CD14-positive monocyte (primary cell): ENCODE data around the gene HDAC8. TPM values are rescaled to one million over a fixed set of nuclear protein-coding genes. Genes with fewer than 3 reads are reported as not detected.

Experiments
- DNase-seq, 3 donors: peaks; one replicate each; pipeline ENCODE4 v3.0.0-alpha.2; 2011 to 2022
- H2AFZ ChIP-seq: 2 replicates; pipeline ENCODE4 v1.6.0; 2012; ENCODE audit warnings: mild to moderate bottlenecking, low read depth, low read length, inconsistent platforms; ENCODE audit not compliant: insufficient read depth, poor library complexity, severe bottlenecking
- H3K27ac ChIP-seq, 2 donors: 1 replicate in 1 of 2; 2 replicates in 1 of 2; pipeline ENCODE4 v1.5.1; 2012 to 2013; ENCODE audit warnings: low read length in 2 of 2, control low read depth in 1 of 2, inconsistent platforms in 1 of 2, low read depth in 1 of 2, mild to moderate bottlenecking in 1 of 2
- H3K27me3 ChIP-seq, 2 donors: one replicate each; pipeline versions ENCODE4 v1.6.0 to v1.6.1; 2011 to 2013; ENCODE audit warnings: low read length in 2 of 2; ENCODE audit not compliant: control insufficient read depth in 2 of 2, insufficient read depth in 2 of 2
- H3K36me3 ChIP-seq, 2 donors: replicated peaks in 1 of 2; 1 replicate in 1 of 2; 2 replicates in 1 of 2; pipeline versions ENCODE4 v1.5.1 to v1.6.1; 2012 to 2013; ENCODE audit warnings: low read length in 2 of 2, control low read depth in 1 of 2, inconsistent platforms in 1 of 2, mild to moderate bottlenecking in 1 of 2; ENCODE audit not compliant: insufficient read depth in 2 of 2, control insufficient read depth in 1 of 2
- H3K4me1 ChIP-seq, 2 donors: 1 replicate in 1 of 2; 2 replicates in 1 of 2; pipeline versions ENCODE4 v1.5.1 to v1.6.1; 2012 to 2013; ENCODE audit warnings: low read length in 2 of 2, control low read depth in 1 of 2, inconsistent platforms in 1 of 2, mild to moderate bottlenecking in 1 of 2, moderate library complexity in 1 of 2; ENCODE audit not compliant: insufficient read depth in 2 of 2, control insufficient read depth in 1 of 2
- H3K4me2 ChIP-seq: replicated peaks from 2 replicates; pipeline ENCODE3; 2012; ENCODE audit warnings: low read length, moderate library complexity, mild to moderate bottlenecking; ENCODE audit not compliant: poor library complexity, severe bottlenecking; ENCODE audit errors: extremely low read depth
- H3K4me3 ChIP-seq, 3 experiments: fragments of 200-600 bp in 1 of 3; sonication (generic) in 1 of 3; replicated peaks in 1 of 3; 1 replicate in 2 of 3; 2 replicates in 1 of 3; pipeline ENCODE4 v1.5.1; 2011 to 2013; ENCODE audit warnings: low read length in 3 of 3, mild to moderate bottlenecking in 3 of 3, control low read depth in 2 of 3, low read depth in 2 of 3, inconsistent platforms in 1 of 3, moderate library complexity in 1 of 3
- H3K79me2 ChIP-seq: 2 replicates; pipeline ENCODE4 v1.6.0; 2012; ENCODE audit warnings: mild to moderate bottlenecking, control low read depth, inconsistent platforms, low read length, moderate library complexity; ENCODE audit not compliant: insufficient read depth
- H3K9ac ChIP-seq: 2 replicates; pipeline ENCODE4 v1.6.0; 2017; ENCODE audit warnings: low read length, mild to moderate bottlenecking; ENCODE audit not compliant: insufficient read depth, poor library complexity, severe bottlenecking
- H3K9me3 ChIP-seq, 2 donors: replicated peaks in 1 of 2; 1 replicate in 1 of 2; 2 replicates in 1 of 2; pipeline versions ENCODE4 v1.5.1 to v1.6.1; 2012 to 2013; ENCODE audit warnings: low read length in 2 of 2, control low read depth in 1 of 2; ENCODE audit not compliant: control insufficient read depth in 1 of 2, insufficient read depth in 1 of 2
- H4K20me1 ChIP-seq: 2 replicates; pipeline ENCODE4 v1.6.0; 2012; ENCODE audit warnings: mild to moderate bottlenecking, low read length, control low read depth, moderate library complexity; ENCODE audit not compliant: insufficient read depth
- H3K27ac Mint-ChIP-seq, 7 donors: one replicate each; pipeline ENCODE4 v1.8.0; 2020; ENCODE audit warnings: mild to moderate bottlenecking in 7 of 7, mixed read lengths in 7 of 7, moderate library complexity in 6 of 7, inconsistent platforms in 2 of 7
- H3K27me3 Mint-ChIP-seq, 3 donors: one replicate each; pipeline ENCODE4 v1.8.0; 2021 to 2022; ENCODE audit warnings: low read depth in 3 of 3, mild to moderate bottlenecking in 3 of 3, mixed read lengths in 3 of 3, moderate library complexity in 3 of 3, inconsistent platforms in 1 of 3
- H3K36me3 Mint-ChIP-seq, 2 donors: one replicate each; pipeline ENCODE4 v1.8.0; 2020; ENCODE audit warnings: mixed read lengths in 2 of 2, inconsistent platforms in 1 of 2, mild to moderate bottlenecking in 1 of 2
- H3K4me1 Mint-ChIP-seq: one replicate; pipeline ENCODE4 v1.8.0; 2020; ENCODE audit warnings: mild to moderate bottlenecking, mixed read lengths
- H3K4me3 Mint-ChIP-seq, 2 donors: one replicate each; pipeline ENCODE4 v1.8.0; 2020; ENCODE audit warnings: mild to moderate bottlenecking in 2 of 2, mixed read lengths in 2 of 2, moderate library complexity in 1 of 2
- H3K9me3 Mint-ChIP-seq, 7 donors: one replicate each; pipeline ENCODE4 v1.8.0; 2020 to 2022; ENCODE audit warnings: mixed read lengths in 7 of 7, mild to moderate bottlenecking in 6 of 7, moderate library complexity in 6 of 7, inconsistent platforms in 2 of 7
- CTCF ChIP-seq: fragments of 200-600 bp; IDR thresholded peaks from one replicate; pipeline ENCODE4 v1.8.0; 2022; ENCODE audit warnings: antibody characterized with exemption, mild to moderate bottlenecking
- WGBS: methylation state at CpG from one replicate; pipeline ENCODE4 v1.1.5; 2013; ENCODE audit warnings: missing lambda C conversion rate; ENCODE audit not compliant: insufficient coverage; 5-methylcytosine and 5-hydroxymethylcytosine counted together
- intact Hi-C, 2 donors: fragments of 100-400 bp; cut with micrococcal nuclease; formaldehyde crosslinking; loops; one replicate each; pipeline versions ENCODE4 v1.15.0 to v1.15.1; 2023
- polyA plus RNA-seq, 3 donors: library from polyadenylated mRNA; depleted of rRNA in 1 of 3; unstranded in 2 of 3; stranded (reverse) in 1 of 3; fragments of 300-500 nt in 2 of 3; fragments of >200 nt in 1 of 3; fragmentation: Illumina TruSeq in 2 of 3; gene quantifications; 1 replicate in 2 of 3; 2 replicates in 1 of 3; pipeline ENCODE4 v1.2.3, GENCODE V29; 2012 to 2021

The HDAC8 gene
- polyA plus RNA-seq, 3 donors: 14.3 to 22.9 (median 20.5) TPM

DNA sequence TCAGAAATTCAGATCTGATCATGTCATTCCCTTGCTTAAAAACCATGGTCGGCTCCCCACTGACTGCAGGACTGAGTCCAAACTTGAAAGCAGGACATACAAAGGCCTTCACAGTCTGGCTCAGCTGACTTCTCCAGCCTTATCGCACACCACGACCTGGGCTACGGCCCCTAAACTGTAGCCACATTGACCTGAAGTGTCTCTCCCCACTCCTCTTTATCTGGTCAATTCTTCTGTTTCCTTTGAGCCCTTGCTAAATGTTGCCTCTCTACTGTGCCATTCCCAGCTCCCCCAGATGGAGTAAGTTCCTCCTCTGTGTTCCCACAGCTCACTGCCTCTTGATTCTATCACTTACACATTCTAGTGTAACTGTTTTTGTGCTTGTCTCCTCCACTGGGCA, 206.5 kb downstream of the HDAC8 start:
- Mint-ChIP-seq H3K36me3 (peaks cover 7 to 16% of the 10 kb centered on the region in 2 donors), H3K9me3 (peaks cover 0 to 2% (median 0%) of the 10 kb centered on the region in 7 donors), H3K4me3 (no peak overlapping the region), H3K27ac (no peak overlapping the region), H3K4me1 (no peaks in the 10 kb centered on the region), H3K27me3 (peaks cover 0 to 11% (median 2%) of the 10 kb centered on the region in 3 donors)
- Histone ChIP-seq H3K79me2 (no peaks in the 10 kb centered on the region), H3K4me2 (no peak overlapping the region), H4K20me1 (no peaks in the 10 kb centered on the region), H3K9me3 (no peaks in the 10 kb centered on the region), H3K27me3 (no peaks in the 10 kb centered on the region), H2AFZ (no peak overlapping the region), H3K27ac (no peak overlapping the region), H3K36me3 (no peaks in the 10 kb centered on the region), H3K4me1 (no peaks in the 10 kb centered on the region), H3K4me3 (no peak overlapping the region), H3K9ac (no peak overlapping the region)
- 100% methylated on average over 2 of the region's 4 CpGs for WGBS
- TF ChIP-seq CTCF: no peak
- no peak for DNase-seq
- intact Hi-C loops: no loop called here

DNA sequence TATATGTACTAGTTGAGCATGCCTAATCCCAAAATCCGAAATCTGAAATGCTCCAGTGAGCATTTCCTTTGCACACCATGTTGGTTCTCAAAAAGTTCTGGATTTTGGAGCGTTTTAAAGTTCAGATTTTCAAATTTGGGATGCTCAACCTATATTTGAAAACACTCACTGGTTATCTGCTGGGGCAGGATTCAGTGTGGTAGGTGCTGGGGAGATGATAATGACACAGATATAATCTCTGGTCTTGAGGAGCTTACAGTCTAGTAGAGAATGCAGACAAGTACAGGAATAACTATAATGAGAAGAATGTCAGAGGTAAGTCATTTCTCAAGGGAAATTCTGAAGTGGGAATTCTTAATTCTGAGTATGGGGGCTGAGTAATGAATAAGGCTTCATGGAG, 207.5 kb downstream of the HDAC8 start:
- H3K4me3 ChIP-seq: no peak overlapping the region
- no peak overlapping the region for H2AFZ ChIP-seq
- intact Hi-C loops: no loop called here
- no peaks in the 10 kb centered on the region for H3K4me1 ChIP-seq
- Mint-ChIP-seq H3K27ac (no peak overlapping the region), H3K27me3 (peaks cover 0 to 11% (median 2%) of the 10 kb centered on the region in 3 donors), H3K4me3 (no peak overlapping the region), H3K4me1 (no peaks in the 10 kb centered on the region), H3K36me3 (peaks cover 3 to 16% of the 10 kb centered on the region in 2 donors), H3K9me3 (peaks cover 0 to 2% (median 0%) of the 10 kb centered on the region in 7 donors)
- no peak for TF ChIP-seq CTCF
- H3K9me3 ChIP-seq: no peaks in the 10 kb centered on the region
- no peaks in the 10 kb centered on the region for H3K36me3 ChIP-seq
- H3K27me3 ChIP-seq: no peaks in the 10 kb centered on the region
- H3K79me2 ChIP-seq: no peaks in the 10 kb centered on the region
- H3K4me2 ChIP-seq: no peak overlapping the region
- no peak overlapping the region for H3K27ac ChIP-seq
- H4K20me1 ChIP-seq: no peaks in the 10 kb centered on the region
- no CpG with 5 or more reads among the region's 2 CpGs for WGBS
- DNase-seq: no peak
- H3K9ac ChIP-seq: no peak overlapping the region
